Bronchial epithelial cell (primary cell): ENCODE measurements around the gene THOC6. TPM values are rescaled to one million over a fixed set of nuclear protein-coding genes. Genes with fewer than 3 reads are reported as not detected.

Experiments
- DNase-seq: peaks from one replicate; pipeline ENCODE4 v3.0.0-alpha.2; 2010; ENCODE audit warnings: low read depth
- FAIRE-seq: peaks from 2 replicates; lab custom pipeline; 2011; peaks lifted over from hg19 to GRCh38; lab: Jason Lieb, UNC
- H3K27me3 ChIP-seq: 2 replicates; pipeline ENCODE4 v1.5.1; 2011; ENCODE audit warnings: low read length; ENCODE audit not compliant: control insufficient read depth, insufficient read depth
- H3K36me3 ChIP-seq: 2 replicates; pipeline ENCODE4 v1.5.1; 2011; ENCODE audit warnings: low read length; ENCODE audit not compliant: control insufficient read depth, insufficient read depth
- H3K4me3 ChIP-seq: 2 replicates; pipeline ENCODE4 v1.5.1; 2011; ENCODE audit warnings: mild to moderate bottlenecking, low read depth, low read length, control low read depth
- CTCF ChIP-seq: IDR thresholded peaks from 2 replicates; pipeline ENCODE4 v1.5.1; 2011; ENCODE audit warnings: mild to moderate bottlenecking, moderate library complexity, low read length, control low read depth, inconsistent platforms; ENCODE audit not compliant: insufficient read depth, severe bottlenecking
- total RNA-seq: library from RNA; depleted of rRNA; stranded (reverse); fragments of >200 nt; gene quantifications from 2 replicates; pipeline ENCODE4 v1.2.1, GENCODE V29; 2014

The THOC6 gene
- total RNA-seq, 1 donor from 2014 or later, result 28.4 TPM

GRCh38 chr16:3059041-3059722, 35.3 kb downstream of the THOC6 start:
- TF ChIP-seq CTCF, result peak; percentile 83
- DNase-seq, result peak; percentile 49
- no peak for FAIRE-seq
- no peaks in the 10 kb centered on the region for H3K27me3 ChIP-seq
- H3K4me3 ChIP-seq, result peak overlapping the region; percentile 93
- H3K36me3 ChIP-seq, result no peaks in the 10 kb centered on the region

GRCh38 chr16:3059723-3060242, 35.9 kb downstream of the THOC6 start:
- H3K27me3 ChIP-seq, result no peaks in the 10 kb centered on the region
- FAIRE-seq (no peak), DNase-seq (no peak)
- H3K36me3 ChIP-seq, result no peaks in the 10 kb centered on the region
- H3K4me3 ChIP-seq, result peak overlapping the region; percentile 93
- no peak for TF ChIP-seq CTCF

GRCh38 chr16:3060339-3061127, 36.7 kb downstream of the THOC6 start:
- H3K4me3 ChIP-seq, result no peak overlapping the region
- no peaks in the 10 kb centered on the region for H3K27me3 ChIP-seq
- no peaks in the 10 kb centered on the region for H3K36me3 ChIP-seq
- FAIRE-seq (no peak), DNase-seq (no peak)
- no peak for TF ChIP-seq CTCF

GRCh38 chr16:3062553-3062952, 38.7 kb downstream of the THOC6 start:
- no peak for TF ChIP-seq CTCF
- H3K4me3 ChIP-seq, result no peak overlapping the region
- no peak for DNase-seq
- H3K27me3 ChIP-seq, result no peaks in the 10 kb centered on the region
- no peaks in the 10 kb centered on the region for H3K36me3 ChIP-seq
- no peak for FAIRE-seq

GRCh38 chr16:3063625-3064386, 40.0 kb downstream of the THOC6 start:
- FAIRE-seq, result no peak
- no peak for TF ChIP-seq CTCF
- H3K27me3 ChIP-seq, result no peaks in the 10 kb centered on the region
- no peak overlapping the region for H3K4me3 ChIP-seq
- DNase-seq, result no peak
- H3K36me3 ChIP-seq, result no peaks in the 10 kb centered on the region
